ENCODE results near the gene EML4.

DNA sequence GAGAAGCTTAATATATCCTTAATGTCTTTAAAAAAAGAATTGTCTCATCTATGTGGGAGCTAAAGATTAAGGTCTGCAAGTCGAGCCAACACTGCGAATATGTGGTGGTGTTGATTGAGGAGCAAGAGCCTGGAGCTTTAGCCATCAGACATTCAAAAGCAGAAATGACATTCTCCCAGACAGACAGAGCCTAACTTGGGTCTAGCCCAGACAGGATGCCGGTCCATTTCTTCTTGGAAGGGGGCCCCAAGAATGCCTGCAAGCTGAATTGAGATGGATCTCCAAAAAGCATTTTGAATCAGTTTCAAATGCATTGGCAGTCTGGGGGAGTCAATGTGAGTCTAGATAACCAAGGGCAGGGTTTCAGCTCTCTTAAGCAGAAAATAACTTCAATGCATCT, 30.1 kb upstream of the EML4 start:
- TF ChIP-seq, protein P1, sequence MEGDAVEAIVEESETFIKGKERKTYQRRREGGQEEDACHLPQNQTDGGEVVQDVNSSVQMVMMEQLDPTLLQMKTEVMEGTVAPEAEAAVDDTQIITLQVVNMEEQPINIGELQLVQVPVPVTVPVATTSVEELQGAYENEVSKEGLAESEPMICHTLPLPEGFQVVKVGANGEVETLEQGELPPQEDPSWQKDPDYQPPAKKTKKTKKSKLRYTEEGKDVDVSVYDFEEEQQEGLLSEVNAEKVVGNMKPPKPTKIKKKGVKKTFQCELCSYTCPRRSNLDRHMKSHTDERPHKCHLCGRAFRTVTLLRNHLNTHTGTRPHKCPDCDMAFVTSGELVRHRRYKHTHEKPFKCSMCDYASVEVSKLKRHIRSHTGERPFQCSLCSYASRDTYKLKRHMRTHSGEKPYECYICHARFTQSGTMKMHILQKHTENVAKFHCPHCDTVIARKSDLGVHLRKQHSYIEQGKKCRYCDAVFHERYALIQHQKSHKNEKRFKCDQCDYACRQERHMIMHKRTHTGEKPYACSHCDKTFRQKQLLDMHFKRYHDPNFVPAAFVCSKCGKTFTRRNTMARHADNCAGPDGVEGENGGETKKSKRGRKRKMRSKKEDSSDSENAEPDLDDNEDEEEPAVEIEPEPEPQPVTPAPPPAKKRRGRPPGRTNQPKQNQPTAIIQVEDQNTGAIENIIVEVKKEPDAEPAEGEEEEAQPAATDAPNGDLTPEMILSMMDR (optimal IDR thresholded peaks at IDR 0.05 in 1 of 3, IDR thresholded peaks at IDR 0.05 in 1 of 3, conservative IDR thresholded peaks at IDR 0.05 in 1 of 3; ENCODE audit: extremely low read depth in 1 of 3, insufficient read depth in 2 of 3, low read length in 3 of 3) = no peak
- no peak for TF ChIP-seq EZH2 (IDR thresholded peaks at IDR 0.05; ENCODE audit: low read length)

Measured in keratinocyte (primary cell).